ENCODE data around the gene SEC22B.
"Not testable (repeated sequence)": the region's sequence is repeated elsewhere in the genome, so short reads cannot be mapped to it uniquely, and the experiment has no call there.

SEC22B gene

GRCh38 chr1:120145806-120146205, 30.5 kb downstream of the SEC22B start:
- DNase-seq (ENCODE audit: low read depth in 2 of 2): not testable (repeated sequence)

- not testable (repeated sequence) for DNase-seq (ENCODE audit: low read depth in 2 of 2)
Observed at GRCh38 chr1:120144626-120145025, 31.7 kb downstream of the SEC22B start.

- DNase-seq (ENCODE audit: low read depth in 2 of 2): not testable (repeated sequence)
Observed at GRCh38 chr1:120144169-120144568, 32.2 kb downstream of the SEC22B start.

GRCh38 chr1:120143334-120143733, 33.0 kb downstream of the SEC22B start:
- DNase-seq (ENCODE audit: low read depth in 2 of 2): not testable (repeated sequence)

GRCh38 chr1:120142512-120143263, 33.6 kb downstream of the SEC22B start:
- DNase-seq (ENCODE audit: low read depth in 2 of 2): peak; percentile 12 to 48

GRCh38 chr1:120141865-120142264, 34.5 kb downstream of the SEC22B start:
- not testable (repeated sequence) for DNase-seq (ENCODE audit: low read depth in 2 of 2)

GRCh38 chr1:120140656-120141265, 35.6 kb downstream of the SEC22B start:
- not testable (repeated sequence) for DNase-seq (ENCODE audit: low read depth in 2 of 2)

- DNase-seq (ENCODE audit: low read depth in 2 of 2): not testable (repeated sequence)
Observed at GRCh38 chr1:120136086-120136485, 40.2 kb downstream of the SEC22B start.

- not testable (repeated sequence) for DNase-seq (ENCODE audit: low read depth in 2 of 2)
Observed at GRCh38 chr1:120133928-120134325, 42.4 kb downstream of the SEC22B start.

GRCh38 chr1:120133228-120133927, 42.9 kb downstream of the SEC22B start:
- no peak for DNase-seq (ENCODE audit: low read depth in 2 of 2)

GRCh38 chr1:120132406-120132763, 43.9 kb downstream of the SEC22B start:
- not testable (repeated sequence) for DNase-seq (ENCODE audit: low read depth in 2 of 2)

- DNase-seq (ENCODE audit: low read depth in 2 of 2): not testable (repeated sequence)
Observed at GRCh38 chr1:120131611-120132405, 44.5 kb downstream of the SEC22B start.

- not testable (repeated sequence) for DNase-seq (ENCODE audit: low read depth in 2 of 2)
Observed at GRCh38 chr1:120127921-120128320, 48.4 kb downstream of the SEC22B start.

- DNase-seq (ENCODE audit: low read depth in 2 of 2): not testable (repeated sequence)
Observed at GRCh38 chr1:120126216-120126615, 50.1 kb downstream of the SEC22B start.

- DNase-seq (ENCODE audit: low read depth in 2 of 2): not testable (repeated sequence)
Observed at GRCh38 chr1:120124628-120125027, 51.7 kb downstream of the SEC22B start.

GRCh38 chr1:120123813-120124510, 52.4 kb downstream of the SEC22B start:
- not testable (repeated sequence) for DNase-seq (ENCODE audit: low read depth in 2 of 2)

- DNase-seq (ENCODE audit: low read depth in 2 of 2): not testable (repeated sequence)
Observed at GRCh38 chr1:120122262-120122893, 53.9 kb downstream of the SEC22B start.

GRCh38 chr1:120121830-120122229, 54.5 kb downstream of the SEC22B start:
- DNase-seq (ENCODE audit: low read depth in 2 of 2): not testable (repeated sequence)

GRCh38 chr1:120120525-120120924, 55.8 kb downstream of the SEC22B start:
- not testable (repeated sequence) for DNase-seq (ENCODE audit: low read depth in 2 of 2)

- DNase-seq (ENCODE audit: low read depth in 2 of 2): not testable (repeated sequence)
Observed at GRCh38 chr1:120117371-120118177, 58.7 kb downstream of the SEC22B start.

All from activated CD8-positive, alpha-beta memory T cell treated with anti-CD3 and anti-CD28 coated beads for 4 hours (primary cell).